Nephron (organoid): Measurements from ENCODE around the gene PRRG3.
"Not testable (repeated sequence)": the region's sequence is repeated elsewhere in the genome, so short reads cannot be mapped to it uniquely, and the experiment has no call there.

ENCODE experiments used
- H3K27ac Mint-ChIP-seq, 3 experiments: 2 replicates each; pipeline ENCODE4 v1.8.0; 2020; ENCODE audit warnings: mixed read lengths in 3 of 3, mild to moderate bottlenecking in 2 of 3, moderate library complexity in 1 of 3
- H3K27me3 Mint-ChIP-seq: 2 replicates; pipeline ENCODE4 v1.8.0; 2021; ENCODE audit warnings: low read depth, mild to moderate bottlenecking, moderate library complexity, mixed read lengths
- H3K36me3 Mint-ChIP-seq: 2 replicates; pipeline ENCODE4 v1.8.0; 2020; ENCODE audit warnings: low read depth, mixed read lengths
- H3K4me1 Mint-ChIP-seq: 2 replicates; pipeline ENCODE4 v1.8.0; 2020; ENCODE audit warnings: mixed read lengths
- H3K4me3 Mint-ChIP-seq, 3 experiments: 2 replicates each; pipeline ENCODE4 v1.8.0; 2020; ENCODE audit warnings: mild to moderate bottlenecking in 3 of 3, mixed read lengths in 3 of 3, moderate library complexity in 2 of 3
- H3K9me3 Mint-ChIP-seq: 2 replicates; pipeline ENCODE4 v1.8.0; 2020; ENCODE audit warnings: mixed read lengths
- TF ChIP-seq, protein P1 (sequence below), 3 experiments: fragments of 200-600 bp; sonication (generic); IDR thresholded peaks; one replicate each; pipeline ENCODE4 v1.5.0; 2021; ENCODE audit warnings: antibody characterized with exemption in 3 of 3; ENCODE audit not compliant: unreplicated experiment in 3 of 3

The PRRG3 gene

GRCh38 chrX:151687635-151688034 is 7.6 kb upstream of the PRRG3 start:
- Mint-ChIP-seq H3K4me3 (no peak overlapping the region), H3K9me3 (peaks cover 3% of the 10 kb centered on the region), H3K27ac (no peak overlapping the region), H3K27me3 (no peaks in the 10 kb centered on the region), H3K4me1 (no peaks in the 10 kb centered on the region), H3K36me3 (no peaks in the 10 kb centered on the region)
- TF ChIP-seq, protein P1, sequence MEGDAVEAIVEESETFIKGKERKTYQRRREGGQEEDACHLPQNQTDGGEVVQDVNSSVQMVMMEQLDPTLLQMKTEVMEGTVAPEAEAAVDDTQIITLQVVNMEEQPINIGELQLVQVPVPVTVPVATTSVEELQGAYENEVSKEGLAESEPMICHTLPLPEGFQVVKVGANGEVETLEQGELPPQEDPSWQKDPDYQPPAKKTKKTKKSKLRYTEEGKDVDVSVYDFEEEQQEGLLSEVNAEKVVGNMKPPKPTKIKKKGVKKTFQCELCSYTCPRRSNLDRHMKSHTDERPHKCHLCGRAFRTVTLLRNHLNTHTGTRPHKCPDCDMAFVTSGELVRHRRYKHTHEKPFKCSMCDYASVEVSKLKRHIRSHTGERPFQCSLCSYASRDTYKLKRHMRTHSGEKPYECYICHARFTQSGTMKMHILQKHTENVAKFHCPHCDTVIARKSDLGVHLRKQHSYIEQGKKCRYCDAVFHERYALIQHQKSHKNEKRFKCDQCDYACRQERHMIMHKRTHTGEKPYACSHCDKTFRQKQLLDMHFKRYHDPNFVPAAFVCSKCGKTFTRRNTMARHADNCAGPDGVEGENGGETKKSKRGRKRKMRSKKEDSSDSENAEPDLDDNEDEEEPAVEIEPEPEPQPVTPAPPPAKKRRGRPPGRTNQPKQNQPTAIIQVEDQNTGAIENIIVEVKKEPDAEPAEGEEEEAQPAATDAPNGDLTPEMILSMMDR (IDR thresholded peaks at IDR 0.05; ENCODE audit: unreplicated experiment in 3 of 3), result no peak

DNA sequence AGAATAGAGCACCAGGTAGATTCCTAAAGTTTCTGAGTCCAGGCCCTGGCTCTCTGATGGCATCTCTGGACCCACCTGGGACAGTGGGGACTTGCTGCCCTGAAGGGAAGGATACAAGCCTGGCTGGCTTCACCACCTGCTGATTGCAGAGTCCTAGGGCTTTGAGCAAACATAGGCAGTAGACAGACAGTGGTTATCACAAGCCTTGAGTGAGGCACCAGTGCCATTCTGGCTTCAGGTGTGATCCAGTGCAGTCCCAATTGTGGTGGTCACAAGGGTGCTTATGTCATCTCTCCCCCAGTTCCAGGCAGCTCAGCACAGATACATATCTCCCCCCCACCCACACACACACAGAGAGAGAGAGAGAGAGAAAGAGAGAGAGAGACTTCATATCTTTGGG is 6.6 kb upstream of the PRRG3 start:
- Mint-ChIP-seq H3K4me3 (no peak overlapping the region), H3K36me3 (no peaks in the 10 kb centered on the region), H3K27me3 (no peaks in the 10 kb centered on the region), H3K4me1 (no peaks in the 10 kb centered on the region), H3K9me3 (peaks cover 3% of the 10 kb centered on the region), H3K27ac (no peak overlapping the region)
- TF ChIP-seq, protein P1 (IDR thresholded peaks at IDR 0.05; ENCODE audit: unreplicated experiment in 3 of 3), result no peak

DNA sequence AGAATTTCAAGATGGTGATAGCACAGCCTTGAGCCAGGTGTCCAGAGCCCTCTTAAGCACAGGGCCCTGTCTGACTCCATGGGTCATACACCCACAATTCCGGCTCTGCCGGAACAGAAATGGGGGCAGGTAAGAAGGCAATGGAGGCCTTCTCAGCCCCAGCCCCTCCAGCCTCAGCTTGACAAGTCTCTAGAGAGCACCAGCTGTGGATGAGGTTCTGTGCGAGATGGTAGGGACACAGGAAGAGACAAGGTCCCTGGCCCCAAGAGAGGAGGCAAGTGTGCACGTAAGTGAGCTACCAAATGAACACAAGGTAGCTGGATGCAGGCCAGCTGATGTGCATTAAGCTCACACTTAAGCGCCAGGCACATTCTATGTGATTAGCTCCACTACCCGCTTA is 2.4 kb upstream of the PRRG3 start:
- Mint-ChIP-seq H3K36me3 (no peaks in the 10 kb centered on the region), H3K4me3 (peak overlapping the region in 2 of 3 experiments; percentile 68 to 71), H3K4me1 (peaks cover 15% of the 10 kb centered on the region), H3K27me3 (peaks cover 11% of the 10 kb centered on the region), H3K9me3 (peaks cover 7% of the 10 kb centered on the region), H3K27ac (no peak overlapping the region)
- TF ChIP-seq, protein P1 (IDR thresholded peaks at IDR 0.05; ENCODE audit: unreplicated experiment in 3 of 3), result no peak

- H3K27me3 Mint-ChIP-seq, result peaks cover 11% of the 10 kb centered on the region
- H3K27ac Mint-ChIP-seq, result no peak overlapping the region
- peaks cover 7% of the 10 kb centered on the region for H3K9me3 Mint-ChIP-seq
- peaks cover 18% of the 10 kb centered on the region for H3K4me1 Mint-ChIP-seq
- peak overlapping the region; percentile 42 to 72 (median 60) for H3K4me3 Mint-ChIP-seq
- no peaks in the 10 kb centered on the region for H3K36me3 Mint-ChIP-seq
- TF ChIP-seq, protein P1 (IDR thresholded peaks at IDR 0.05; ENCODE audit: unreplicated experiment in 3 of 3), result no peak
These were observed 1.1 kb upstream of the PRRG3 start for GRCh38 chrX:151694121-151694520.

GRCh38 chrX:151695583-151696340 is 504 bp downstream of the PRRG3 start:
- peak overlapping the region in 1 of 3 experiments; percentile 39 for H3K27ac Mint-ChIP-seq

DNA sequence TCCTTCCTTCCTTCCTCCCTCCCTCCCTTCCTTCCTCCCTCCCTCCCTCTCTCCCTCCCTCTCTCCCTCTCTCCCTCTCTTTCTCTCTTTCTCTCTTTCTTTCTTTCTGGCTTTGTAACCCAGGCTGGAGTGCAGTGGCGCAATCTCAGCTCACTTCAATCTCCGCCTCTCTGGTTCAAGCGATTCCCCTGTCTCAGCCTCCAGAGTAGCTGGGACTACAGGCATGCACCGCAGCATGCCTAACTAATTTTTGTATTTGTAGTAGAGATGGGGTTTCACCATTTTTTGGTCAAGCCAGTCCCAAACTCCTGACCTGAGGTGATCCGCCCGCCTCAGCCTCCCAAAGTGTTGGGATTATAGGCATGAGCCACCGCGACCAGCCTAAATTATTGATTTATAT is 1.8 kb downstream of the PRRG3 start:
- H3K36me3 Mint-ChIP-seq, result not testable (repeated sequence)
- peaks cover 13% of the 10 kb centered on the region for H3K9me3 Mint-ChIP-seq
- peaks cover 18% of the 10 kb centered on the region for H3K4me1 Mint-ChIP-seq
- peak overlapping the region; percentile 49 to 54 (median 54) for H3K4me3 Mint-ChIP-seq
- H3K27me3 Mint-ChIP-seq, result peaks cover 11% of the 10 kb centered on the region
- H3K27ac Mint-ChIP-seq, result peak overlapping the region in 1 of 3 experiments; percentile 25

More at GRCh38 chrX:151695583-151696340, 504 bp downstream of the PRRG3 start:
- Mint-ChIP-seq H3K36me3 (no peaks in the 10 kb centered on the region), H3K9me3 (peaks cover 13% of the 10 kb centered on the region), H3K27me3 (peaks cover 11% of the 10 kb centered on the region), H3K4me1 (peaks cover 18% of the 10 kb centered on the region), H3K4me3 (peak overlapping the region; percentile 78 to 84 (median 83))
- TF ChIP-seq, protein P1 (IDR thresholded peaks at IDR 0.05; ENCODE audit: unreplicated experiment in 3 of 3), result no peak
